Measurements from ENCODE around the gene EML6.

EML6 gene

DNA sequence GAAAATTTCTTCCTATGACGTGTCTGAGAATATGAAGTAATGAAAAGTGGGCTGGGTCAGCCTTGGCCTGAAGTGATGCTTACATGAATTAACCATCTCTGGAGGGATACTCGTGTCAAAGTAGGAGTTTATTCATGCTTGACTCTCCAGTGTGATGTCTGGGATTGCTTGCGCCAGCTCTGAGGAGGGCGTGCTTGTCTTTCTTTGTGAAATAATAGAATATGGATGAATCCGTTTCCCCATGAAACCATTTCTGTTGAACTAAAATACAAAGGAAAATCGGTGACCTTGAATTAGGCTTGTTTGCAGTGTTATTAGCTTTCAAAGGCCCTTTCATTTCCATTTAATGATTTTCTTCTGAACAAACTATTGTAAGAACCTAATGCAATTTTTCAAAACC, 77.9 kb downstream of the EML6 start:
- no peak for DNase-seq (ENCODE audit: low read depth)
- TF ChIP-seq, protein P1, sequence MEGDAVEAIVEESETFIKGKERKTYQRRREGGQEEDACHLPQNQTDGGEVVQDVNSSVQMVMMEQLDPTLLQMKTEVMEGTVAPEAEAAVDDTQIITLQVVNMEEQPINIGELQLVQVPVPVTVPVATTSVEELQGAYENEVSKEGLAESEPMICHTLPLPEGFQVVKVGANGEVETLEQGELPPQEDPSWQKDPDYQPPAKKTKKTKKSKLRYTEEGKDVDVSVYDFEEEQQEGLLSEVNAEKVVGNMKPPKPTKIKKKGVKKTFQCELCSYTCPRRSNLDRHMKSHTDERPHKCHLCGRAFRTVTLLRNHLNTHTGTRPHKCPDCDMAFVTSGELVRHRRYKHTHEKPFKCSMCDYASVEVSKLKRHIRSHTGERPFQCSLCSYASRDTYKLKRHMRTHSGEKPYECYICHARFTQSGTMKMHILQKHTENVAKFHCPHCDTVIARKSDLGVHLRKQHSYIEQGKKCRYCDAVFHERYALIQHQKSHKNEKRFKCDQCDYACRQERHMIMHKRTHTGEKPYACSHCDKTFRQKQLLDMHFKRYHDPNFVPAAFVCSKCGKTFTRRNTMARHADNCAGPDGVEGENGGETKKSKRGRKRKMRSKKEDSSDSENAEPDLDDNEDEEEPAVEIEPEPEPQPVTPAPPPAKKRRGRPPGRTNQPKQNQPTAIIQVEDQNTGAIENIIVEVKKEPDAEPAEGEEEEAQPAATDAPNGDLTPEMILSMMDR (conservative IDR thresholded peaks at IDR 0.05; ENCODE audit: control insufficient read depth, insufficient read depth, low read depth, low read length): no peak
- H3K4me3 ChIP-seq (ENCODE audit: control insufficient read depth, low read depth, low read length): no peak overlapping the region

DNA sequence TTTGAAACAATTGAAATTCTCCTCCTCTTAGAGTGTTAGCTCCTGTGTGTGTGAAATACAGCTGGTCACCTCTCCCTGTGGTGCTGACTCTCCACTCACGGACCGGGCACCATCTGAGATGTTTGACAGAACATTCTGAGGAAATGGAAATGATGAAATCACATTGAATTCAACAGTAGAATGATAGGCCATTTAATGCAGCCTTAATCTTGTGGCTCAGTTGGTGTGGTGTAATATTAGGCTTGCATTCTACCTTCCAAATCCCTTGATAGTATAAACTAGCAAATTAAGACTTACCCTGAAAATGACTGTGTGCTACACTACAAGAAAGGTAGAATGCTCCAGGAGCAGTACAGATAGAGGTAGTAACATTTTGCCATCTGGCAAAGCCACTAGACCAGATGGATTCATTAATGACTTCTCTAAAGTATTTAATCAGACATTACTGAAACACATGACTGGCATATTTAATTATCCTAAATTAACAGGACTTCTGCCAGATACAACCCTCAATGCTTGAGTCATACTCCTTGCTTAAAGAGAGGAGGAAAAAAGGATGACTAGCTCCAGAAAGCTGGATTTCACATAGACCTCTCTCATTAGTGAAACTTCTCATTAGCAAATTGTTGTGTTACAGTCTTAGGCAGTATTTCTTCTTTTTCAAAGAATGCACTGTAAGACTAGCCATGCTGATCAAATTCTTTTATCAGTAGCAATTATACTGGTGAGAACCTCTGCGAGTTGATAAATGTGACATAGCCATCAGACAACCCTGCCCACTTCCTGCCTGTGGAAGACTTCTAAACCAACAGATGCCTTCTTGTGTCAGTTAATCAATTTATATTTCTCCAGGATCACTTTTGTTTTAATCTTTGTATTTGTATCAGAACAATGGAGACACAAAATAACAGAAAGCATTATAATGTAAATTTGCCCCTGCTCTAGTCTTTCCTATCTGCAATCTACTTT, 80.6 kb downstream of the EML6 start:
- TF ChIP-seq, protein P1 (conservative IDR thresholded peaks at IDR 0.05; ENCODE audit: control insufficient read depth, insufficient read depth, low read depth, low read length): no peak
- peak; percentile 30 for DNase-seq (ENCODE audit: low read depth)
- no peak overlapping the region for H3K4me3 ChIP-seq (ENCODE audit: control insufficient read depth, low read depth, low read length)

DNA sequence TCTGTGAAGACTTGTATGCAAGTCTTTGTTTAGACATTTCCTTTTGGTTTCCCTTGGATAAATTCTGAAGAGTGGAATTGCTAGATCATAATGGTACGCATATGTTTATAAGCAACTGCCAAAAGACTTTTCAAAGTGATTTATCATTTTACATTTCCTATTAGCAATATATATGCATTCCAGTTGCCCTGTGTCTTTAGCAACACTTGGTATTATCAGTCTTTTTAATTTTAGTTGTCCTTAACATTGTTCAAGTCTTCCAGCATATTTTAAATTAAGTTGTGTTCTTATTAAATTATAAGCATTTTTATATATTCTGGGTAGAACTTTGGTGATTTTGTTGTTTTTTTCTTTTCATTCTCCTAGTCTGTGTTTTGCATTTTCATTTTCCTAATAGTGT, 81.8 kb downstream of the EML6 start:
- no peak for DNase-seq (ENCODE audit: low read depth)
- TF ChIP-seq, protein P1 (conservative IDR thresholded peaks at IDR 0.05; ENCODE audit: control insufficient read depth, insufficient read depth, low read depth, low read length): no peak
- H3K4me3 ChIP-seq (ENCODE audit: control insufficient read depth, low read depth, low read length): no peak overlapping the region

DNA sequence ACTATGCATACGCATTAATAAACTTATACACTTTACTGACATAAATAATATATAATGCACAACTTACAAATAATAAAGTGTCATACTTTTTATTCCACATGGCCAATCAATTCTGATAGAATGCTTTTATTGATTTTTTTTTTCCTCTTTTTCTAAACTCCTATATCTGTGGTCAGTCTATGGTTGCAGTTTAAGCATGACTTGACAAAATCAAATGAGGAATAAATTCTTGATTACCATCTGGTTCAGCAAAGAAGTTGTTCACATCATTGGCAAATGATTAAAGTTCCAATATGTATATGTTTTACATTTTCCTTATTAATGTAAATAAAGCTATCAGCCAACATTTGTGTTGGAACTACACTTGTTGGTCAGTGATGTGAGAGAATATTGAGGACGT, 83.5 kb downstream of the EML6 start:
- H3K4me3 ChIP-seq (ENCODE audit: control insufficient read depth, low read depth, low read length): no peak overlapping the region
- TF ChIP-seq, protein P1 (conservative IDR thresholded peaks at IDR 0.05; ENCODE audit: control insufficient read depth, insufficient read depth, low read depth, low read length): no peak
- no peak for DNase-seq (ENCODE audit: low read depth)

DNA sequence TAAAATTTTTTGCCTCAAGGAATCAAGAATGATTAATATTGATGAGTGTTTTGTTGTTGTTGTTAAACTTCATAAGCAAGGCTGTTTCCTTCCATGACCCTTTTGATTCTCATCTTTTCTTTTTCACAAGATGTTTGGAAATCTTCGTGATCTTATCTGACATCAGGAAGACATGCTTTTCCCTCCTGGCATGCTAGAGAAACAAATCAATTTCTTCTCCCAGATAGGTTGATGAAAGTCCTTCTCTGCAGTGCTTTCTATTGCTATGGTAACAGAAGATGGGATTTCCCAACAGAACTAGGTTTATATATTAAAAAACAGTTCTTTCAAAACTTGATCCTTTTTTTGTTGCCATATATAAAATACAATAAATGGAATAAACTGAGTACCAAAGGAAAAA, 85.2 kb downstream of the EML6 start:
- TF ChIP-seq, protein P1 (conservative IDR thresholded peaks at IDR 0.05; ENCODE audit: control insufficient read depth, insufficient read depth, low read depth, low read length): no peak
- peak; percentile 57 for DNase-seq (ENCODE audit: low read depth)
- H3K4me3 ChIP-seq (ENCODE audit: control insufficient read depth, low read depth, low read length): no peak overlapping the region

DNA sequence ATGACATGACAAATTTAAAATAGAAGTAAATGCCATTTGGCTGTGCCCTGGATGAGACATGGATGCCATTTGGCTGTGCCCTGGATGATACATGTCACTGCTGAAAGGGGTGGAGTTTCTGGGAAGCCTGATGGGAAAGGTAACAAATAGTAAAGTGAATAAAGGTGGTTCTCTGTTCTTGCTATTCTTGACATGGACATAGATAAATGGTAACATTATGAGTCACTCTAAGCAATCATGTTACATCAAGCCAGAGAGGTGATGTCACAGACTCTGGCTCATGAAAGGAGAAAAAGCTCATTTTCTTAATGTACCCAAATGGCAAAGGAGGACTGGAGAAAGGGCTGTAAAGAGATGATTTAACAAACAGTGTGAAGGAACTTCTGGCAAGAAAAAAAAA, 86.4 kb downstream of the EML6 start:
- no peak overlapping the region for H3K4me3 ChIP-seq (ENCODE audit: control insufficient read depth, low read depth, low read length)
- DNase-seq (ENCODE audit: low read depth): peak; percentile 76
- TF ChIP-seq, protein P1 (conservative IDR thresholded peaks at IDR 0.05; ENCODE audit: control insufficient read depth, insufficient read depth, low read depth, low read length): no peak

Data from fibroblast of mammary gland (primary cell).